GM19240 (cell line): Measurements from ENCODE around the gene PLEKHM3.
"Not testable (repeated sequence)": the region's sequence is repeated elsewhere in the genome, so short reads cannot be mapped to it uniquely, and the experiment has no call there.

Experiments used
- DNase-seq: peaks from one replicate; pipeline ENCODE4 v3.0.0; 2011; ENCODE audit warnings: low spot score; ENCODE audit not compliant: insufficient read length

The PLEKHM3 gene

DNA sequence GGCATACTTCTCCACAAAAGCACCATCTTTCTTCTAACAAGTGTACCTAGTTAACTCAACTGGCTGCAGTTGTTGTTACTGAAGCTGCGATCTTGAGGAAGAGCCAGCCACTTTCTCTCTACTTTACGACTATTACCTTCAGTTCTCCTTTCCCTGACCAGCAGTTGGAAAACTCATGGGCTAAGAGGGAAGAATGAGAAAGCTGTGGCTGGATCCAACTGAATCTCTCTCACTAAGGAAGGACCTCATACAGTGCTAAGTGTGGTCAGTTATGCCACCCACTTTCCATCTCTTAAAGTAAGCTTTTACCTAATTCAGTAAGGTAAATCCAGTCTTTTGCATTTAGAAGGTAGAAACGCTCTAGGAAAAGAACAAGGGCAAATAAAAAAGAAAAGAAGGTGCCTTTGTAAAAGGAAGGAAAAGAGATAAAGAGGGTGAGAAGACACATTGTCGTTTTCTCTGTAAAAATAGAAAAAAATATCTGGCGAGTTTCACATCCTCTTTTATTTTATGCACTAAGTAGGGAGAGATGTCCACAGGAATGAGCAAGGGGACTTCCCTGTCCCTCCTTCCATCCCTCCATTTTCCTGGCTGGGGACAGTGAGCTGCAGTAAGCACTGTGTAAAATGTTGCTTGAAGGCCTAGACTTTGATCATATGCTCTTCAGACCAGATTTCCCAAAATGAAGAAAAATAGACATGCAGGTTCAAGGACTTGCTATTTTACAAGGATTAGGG, 73.4 kb downstream of the PLEKHM3 start:
- no peak for DNase-seq

DNA sequence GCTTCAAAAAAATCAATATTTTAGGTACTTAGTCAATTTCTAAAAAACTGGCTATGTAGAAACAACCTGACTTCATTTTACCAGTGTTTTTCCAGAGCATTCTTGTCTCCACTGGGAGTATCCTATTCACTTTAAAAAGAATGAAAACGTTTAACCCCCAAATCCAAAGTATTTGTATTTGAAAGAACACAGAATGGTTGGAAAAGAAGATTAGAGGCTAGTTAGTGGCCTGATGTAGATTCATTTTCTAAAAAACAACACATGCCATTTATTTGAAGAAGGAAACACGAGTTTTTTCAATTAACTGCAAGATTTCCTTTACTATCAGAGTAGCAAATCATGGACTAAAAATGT, 74.6 kb downstream of the PLEKHM3 start:
- DNase-seq = no peak

DNA sequence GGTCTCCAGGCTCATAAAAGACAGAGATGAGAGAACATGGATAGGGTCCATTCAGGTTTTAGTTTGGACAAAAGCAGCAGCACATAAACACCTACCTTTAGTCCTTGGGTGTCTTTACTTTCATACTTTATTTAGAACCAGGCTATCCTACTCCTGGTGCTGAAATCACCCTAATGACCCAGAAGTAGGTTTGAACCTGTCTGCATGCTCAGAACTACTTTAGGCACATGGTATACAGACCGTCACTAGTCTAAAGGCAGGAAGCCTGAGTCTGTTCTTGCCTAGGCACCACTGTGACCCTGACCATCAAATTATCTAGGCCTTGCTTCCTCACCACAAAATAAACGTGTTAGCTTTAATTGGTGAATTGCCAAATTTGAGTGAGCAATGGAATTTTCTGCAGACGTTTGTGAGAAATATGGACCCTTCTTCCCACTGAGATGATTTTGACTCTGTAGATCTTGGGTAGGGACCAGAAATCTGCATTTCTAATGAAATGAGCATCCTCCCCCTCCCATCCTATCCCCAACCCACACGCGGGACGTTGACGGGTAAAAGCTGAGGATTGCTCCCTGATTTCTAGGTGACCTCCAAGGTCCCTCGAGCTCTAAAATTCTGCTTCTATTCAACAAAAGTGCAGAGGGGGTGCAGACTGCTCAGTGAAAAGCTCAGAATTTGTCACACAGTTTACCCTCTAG, 75.1 kb downstream of the PLEKHM3 start:
- no peak for DNase-seq

DNA sequence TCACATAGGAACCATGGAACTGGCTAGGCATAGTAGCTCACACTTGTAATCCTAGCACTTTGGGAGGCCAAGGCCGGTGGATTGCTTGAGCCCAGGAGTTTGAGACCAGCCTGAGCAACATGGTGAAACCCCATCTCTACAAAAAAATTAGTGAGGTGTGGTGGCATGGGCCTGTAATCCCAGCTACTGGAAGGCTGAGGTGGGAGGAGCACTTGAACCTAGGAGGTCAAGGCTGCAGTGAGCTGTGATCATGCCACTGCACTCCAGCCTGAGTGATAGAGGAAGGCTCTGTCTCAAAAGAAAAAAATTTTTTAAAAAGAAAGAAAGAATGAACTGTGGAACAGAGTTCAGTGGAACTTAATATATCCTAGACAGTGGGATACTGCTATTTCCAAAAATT, 76.1 kb downstream of the PLEKHM3 start:
- DNase-seq = not testable (repeated sequence)

DNA sequence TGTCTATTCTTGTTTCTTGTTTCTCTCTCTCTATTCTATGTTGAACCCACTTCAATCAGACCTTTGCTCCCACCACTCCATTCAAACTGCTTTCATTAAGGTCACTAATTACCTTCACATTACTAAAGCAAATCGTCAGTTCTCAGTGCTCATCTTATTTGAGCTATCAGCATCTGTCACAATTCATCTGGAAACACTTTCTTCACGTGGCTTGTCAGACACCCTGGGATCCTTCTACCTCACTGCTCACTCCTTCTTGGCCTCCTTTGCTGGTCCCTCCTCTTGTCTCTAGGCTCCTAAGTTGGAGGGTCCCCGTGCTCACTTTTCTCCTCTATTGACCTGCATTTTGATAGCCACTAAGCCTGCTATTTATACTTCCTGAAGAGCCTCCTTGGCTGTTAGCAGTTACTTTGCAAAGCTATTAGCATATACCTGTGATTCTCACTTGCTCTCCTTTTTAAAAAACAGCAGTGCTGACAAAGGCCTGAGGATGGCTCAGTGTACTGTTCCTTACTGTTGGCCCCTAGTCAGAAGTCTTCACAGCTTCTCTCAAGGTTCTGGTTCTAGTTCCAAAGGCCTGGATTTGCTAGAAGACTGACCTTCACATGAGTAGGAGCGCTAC, 80.2 kb downstream of the PLEKHM3 start:
- DNase-seq = no peak

DNA sequence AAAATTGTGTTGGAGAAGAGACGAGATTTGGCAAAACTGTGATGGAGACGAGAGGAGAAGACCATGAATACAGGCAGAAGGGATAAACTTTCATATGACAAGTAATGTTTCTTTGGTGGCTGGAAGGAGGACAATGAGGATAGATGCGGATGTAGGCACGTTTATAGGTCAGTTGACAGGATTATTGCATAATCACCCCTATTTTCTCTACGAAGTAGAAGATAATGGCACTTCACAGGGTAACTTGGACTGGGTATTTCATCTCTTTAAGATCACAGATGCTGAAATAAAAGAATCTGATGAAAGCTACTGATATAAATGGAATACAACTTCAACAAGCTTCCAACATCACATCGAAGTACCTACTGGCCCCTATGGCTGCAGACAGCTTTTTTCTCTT, 81.0 kb downstream of the PLEKHM3 start:
- no peak for DNase-seq

DNA sequence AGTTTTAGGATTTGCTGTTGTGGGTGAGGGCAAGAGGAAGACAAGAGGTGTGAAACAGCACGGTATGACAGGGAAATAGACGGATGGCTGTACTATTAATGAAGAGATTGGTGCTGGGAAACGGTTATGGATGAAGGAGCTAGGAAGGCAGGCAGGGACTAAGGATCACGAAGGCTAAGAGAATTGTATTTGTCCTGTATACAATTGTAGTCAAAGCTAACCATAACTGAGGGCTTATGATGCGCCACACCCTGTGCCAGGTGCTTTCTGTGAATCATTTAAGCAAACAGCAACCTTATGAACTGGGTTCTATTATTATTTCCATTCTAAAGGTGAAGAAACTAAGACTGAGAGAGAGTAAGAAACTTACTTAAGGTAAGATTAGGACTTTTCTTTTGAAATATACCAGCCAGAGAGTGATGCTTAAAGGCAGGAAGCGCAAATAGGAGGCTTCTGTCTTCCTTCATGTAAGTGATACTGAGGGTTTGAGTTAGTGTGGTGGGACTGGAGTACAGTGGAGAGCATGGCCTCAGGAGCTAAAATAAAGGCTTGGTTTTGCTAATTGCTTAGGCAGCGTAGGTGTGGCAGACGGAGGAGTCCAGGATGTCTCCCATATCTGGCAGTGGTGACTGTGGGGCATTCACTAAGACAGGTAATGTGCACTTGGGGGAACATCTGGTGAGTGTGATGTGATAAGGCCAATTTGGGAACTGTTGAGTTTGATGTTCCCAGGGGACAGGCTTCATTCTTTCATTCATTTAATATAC, 85.8 kb downstream of the PLEKHM3 start:
- DNase-seq = no peak

DNA sequence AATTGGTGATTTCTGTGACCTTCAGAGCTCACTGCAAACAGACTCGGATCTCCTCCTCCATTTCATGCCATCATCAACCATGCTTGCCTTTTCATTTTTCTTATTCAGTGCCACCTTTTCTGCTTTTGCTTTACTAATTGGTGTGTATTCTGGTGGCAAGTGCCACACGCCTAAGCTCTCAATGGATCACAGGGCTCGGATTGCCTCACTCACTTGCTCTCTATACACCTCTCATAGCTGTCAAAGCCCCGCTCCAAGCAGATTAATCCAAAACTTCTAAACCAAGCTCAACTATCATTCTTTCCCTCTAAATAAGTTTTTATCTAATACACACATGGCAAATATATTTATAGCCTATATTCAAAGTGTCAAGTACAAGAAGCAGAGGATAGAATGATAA, 86.4 kb downstream of the PLEKHM3 start:
- no peak for DNase-seq

DNA sequence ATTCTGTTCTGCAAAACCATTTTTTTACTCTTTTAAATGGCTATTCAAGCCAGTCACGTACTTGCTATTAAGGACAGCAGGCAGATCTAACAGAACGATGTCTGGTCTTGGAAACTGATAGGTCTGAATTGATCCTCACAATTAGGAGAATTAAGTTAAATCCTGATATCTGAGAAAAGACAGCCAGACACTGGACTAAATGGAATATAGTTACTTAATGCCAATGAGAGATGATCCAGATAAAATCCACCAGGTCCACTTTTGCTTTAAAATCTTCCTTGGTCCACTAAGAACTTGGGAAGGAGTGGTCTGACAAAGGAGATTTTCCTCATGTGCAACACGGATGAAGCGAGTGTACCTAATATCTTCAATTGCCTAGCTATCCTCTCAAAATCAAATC, 86.9 kb downstream of the PLEKHM3 start:
- DNase-seq = no peak

DNA sequence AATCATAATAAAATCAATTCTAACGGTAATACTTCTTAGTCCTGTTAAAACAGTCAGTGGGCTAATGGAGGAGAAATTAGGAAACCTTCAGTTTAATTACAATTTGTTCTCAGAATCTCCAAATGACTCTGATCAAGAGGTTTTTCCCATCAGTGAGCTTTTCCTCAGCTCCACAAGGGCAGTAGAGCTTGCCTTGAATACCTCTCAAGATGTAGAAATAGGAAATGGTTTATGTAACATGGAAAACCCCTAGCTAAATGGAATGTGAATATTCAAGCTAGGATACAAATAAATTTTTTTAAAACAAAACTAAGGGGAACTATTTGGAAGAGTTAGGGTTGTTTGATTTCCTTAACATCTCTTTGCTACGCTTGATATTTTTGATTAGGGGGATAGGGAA, 87.5 kb downstream of the PLEKHM3 start:
- DNase-seq = no peak

DNA sequence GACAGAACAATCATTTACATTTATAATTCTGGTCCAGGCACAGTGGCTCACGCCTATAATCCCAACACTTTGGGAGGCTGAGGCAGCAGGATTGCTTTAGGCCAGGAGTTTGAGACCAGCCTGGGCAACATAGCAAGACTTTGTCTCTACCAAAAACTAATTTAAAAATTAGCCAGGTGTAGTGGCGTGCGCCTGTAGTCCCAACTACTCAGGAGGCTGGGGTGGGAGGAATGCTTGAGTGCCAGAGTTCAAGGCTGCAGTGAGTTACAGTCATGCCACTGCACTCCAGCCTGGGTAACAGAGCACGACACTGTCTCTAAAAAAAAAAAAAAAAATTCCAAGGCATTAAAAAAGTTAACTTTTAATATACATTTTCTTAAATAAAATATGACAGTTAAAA, 88.1 kb downstream of the PLEKHM3 start:
- no peak for DNase-seq

DNA sequence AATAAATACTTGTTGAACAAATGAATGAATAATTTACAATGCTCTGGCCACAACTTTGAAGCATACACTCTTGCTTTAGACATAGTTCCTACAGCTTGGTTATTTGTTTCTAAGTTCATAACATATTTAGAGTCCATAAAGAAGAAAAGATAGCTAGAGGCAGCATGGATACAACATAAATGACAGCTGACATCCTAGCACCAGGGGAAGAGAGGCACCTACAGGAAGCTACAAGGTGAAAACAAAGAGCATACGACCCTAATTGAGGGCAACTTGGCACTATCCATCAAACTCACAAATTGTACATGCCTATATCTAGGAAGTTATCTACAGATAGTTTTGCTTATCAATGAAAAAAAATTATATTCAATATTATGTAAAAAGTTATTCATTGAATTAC, 88.9 kb downstream of the PLEKHM3 start:
- no peak for DNase-seq

DNA sequence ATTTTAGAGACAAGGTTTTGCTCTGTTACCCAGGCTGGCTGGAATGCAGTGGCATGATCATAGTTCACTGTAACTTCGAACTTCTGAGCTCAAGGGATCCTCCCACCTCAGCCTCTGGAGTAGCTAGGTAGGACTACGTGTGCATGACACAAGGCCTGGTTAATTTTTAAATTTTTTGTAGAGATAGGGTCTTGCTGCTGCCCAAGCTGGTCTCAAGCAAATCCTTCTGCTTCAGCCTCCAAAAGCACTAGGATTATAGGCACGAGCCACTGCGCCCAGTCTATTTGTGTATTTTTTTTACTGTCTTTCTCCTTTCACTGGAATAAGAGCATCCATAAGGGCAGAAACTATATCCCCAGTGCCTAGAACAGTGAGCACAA, 89.3 kb downstream of the PLEKHM3 start:
- no peak for DNase-seq

DNA sequence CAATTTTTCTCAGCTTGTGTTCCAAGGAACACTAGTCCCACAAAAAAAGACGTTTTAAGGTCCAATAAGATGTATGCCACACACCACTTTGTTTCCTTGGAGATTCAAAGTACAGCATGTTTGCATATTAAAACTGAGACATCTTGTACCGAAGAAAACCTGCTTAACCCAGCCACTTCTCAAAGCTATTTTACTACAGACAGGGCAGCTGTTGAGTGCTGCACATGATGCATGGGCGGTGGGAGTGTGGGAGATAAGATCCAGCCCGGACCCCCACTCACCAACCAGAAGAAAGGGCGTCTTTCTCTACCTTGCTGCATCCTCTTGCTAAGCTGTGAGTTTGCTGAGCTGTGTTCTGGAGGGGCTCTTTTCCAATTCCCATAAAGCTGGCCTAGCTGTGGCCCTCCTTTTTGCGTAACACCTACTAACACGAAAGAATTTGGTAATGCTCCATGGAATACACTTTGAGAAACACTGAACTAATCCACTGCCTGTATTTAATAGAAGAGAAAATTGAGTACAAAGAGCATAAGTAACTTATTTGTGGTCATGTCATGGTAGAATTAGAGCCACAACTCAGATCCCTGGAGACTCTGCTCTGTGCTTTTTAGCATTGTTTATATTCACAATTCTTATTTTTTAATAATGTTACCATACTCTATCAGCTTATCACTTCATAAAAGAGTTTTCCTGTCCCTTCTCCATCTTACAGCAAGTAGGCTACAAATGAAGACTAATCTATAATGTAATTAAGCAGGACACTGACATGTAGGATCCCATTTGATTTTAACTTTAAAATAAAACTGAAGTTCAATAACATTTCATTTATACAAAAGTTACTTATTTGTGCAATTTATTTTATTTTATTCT, 90.0 kb downstream of the PLEKHM3 start:
- no peak for DNase-seq

DNA sequence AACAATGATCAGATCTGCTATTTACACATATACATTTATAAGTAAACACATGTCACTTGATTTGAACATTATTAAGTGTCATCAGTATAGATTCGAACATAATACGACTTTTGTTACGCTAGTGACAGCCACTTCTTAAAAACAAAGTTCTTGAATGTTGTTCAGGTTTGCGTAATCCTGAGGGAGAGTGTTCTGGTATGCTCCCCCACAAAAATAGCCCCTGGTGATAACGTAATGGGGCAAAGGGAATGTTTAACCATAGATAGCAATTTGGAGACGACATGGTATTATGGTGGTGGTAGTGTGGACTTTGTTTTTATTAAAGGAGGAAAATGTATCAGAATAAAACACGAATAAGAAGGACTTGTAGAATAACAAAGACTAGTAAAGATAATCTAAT, 90.6 kb downstream of the PLEKHM3 start:
- no peak for DNase-seq

DNA sequence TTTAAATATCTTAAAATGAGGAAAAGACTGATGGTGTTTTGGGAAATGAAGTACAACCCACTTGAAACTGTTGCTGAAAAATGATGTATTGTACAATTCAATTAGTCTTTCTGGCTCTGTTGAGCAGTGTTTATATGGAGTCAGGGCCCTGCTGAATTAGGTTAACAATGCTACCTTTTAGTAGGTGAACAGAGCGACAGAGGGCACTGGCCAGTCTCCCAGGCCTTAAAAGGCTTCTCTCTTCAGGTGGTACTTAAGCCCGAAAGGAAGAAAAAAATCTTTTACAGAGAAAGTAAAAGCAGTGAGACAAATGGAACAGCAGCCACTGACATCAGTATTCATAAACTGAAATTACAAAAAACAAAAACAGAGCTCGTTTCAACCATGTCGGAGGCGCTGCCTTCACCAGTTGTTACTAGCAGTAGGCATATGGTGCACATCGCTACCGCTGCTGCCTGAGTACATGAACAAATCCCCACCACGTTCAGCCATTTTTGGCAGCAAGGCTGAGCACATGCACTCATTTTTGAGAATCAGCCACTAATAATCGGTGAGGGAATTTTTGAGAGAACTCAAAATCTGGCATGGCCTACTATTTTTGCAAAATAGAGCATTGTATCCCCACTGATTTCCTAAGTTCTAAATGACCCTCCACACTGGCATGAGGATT, 91.8 kb downstream of the PLEKHM3 start:
- no peak for DNase-seq

DNA sequence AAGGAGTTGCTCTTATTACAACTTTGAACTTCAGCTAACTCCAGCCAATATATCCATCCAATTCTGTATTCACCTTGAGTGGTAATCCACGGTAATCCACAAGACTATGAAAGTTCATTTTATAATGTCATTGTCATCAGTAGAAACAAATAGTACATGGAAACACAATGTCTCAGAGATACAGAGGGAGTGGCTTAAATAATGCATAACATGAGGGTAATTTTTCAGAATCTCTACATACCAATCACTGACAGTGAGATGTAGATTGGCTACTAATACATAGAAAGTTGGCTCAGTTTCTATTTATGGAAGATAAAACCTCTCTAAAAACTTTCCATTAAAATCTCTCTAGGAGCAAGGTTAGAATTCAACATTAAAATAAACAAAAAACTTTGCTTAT, 93.2 kb downstream of the PLEKHM3 start:
- DNase-seq = no peak

DNA sequence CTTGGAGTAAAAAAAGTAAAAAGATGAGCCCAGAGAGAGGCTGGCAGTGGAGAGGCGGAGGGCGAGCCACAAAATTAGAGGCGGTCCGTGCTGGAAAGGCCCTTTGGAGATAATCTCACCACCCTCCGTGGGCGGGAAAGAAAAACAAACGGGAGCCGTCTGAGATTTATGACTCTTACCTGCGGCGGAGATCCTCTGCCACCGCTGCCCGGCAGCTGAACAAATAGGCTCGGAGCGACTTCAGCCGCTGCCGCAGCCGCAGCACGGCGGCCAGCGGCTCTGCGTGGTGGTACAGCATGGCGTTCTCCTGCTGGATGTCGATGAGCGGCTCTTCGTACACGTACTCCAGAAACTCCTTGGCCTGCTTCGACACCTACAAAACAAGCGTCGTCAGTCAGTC, 94.6 kb downstream of the PLEKHM3 start:
- no peak for DNase-seq

DNA sequence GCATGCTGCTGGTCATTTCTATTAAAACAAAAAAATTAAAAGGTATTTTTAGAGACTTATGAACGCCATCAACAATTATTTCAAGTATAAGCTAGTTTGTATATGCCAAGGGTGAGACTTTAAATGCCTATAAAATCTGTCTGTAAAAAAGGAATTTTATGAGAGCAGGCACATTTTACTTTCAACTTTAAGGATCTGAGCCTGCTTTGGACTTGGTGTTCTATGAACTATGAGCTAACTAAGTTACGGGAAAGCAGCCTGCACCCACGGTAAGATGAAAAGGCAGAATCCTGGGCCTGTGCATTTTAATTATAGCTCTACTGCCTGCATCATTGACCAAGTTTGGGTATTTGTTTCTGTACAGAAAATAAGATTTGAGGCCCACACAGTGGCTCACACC, 95.4 kb downstream of the PLEKHM3 start:
- no peak for DNase-seq

DNA sequence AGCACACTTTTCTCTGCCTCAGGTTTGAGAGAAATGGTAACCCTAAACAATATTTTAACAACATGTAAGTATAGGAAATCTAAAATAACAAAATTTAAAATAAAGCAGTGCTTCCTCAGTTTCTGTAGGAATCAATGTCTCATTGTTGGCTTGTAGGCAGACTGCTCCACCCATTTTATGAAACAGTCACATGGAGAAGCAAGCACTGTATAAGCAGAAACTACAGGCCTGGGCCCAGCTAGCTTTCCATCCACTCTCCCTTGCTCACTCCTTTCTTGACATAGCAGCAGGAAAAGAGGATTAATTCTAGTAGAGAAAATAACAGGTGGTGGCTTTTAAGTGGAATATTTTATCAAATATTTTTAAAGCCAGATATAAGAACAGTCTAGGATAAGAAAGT, 97.2 kb downstream of the PLEKHM3 start:
- DNase-seq = no peak

DNA sequence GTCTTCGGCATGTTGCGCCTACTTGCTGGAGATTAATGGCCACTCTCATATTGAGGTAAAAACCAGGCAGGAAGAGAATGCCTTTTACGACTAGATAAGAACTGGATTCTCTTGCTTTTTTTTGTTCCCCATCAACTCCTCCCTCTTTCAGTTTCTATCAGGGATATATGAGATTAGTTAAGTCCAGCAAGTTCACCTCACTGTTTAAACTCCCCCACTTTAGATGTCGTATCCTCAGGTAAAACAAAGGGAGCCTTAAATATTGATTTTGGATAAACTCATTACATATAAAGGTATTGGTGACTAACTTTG, 98.4 kb downstream of the PLEKHM3 start:
- no peak for DNase-seq
